Measurements from ENCODE around the gene PKD2L1.
"Not testable (repeated sequence)": the region's sequence is repeated elsewhere in the genome, so short reads cannot be mapped to it uniquely, and the experiment has no call there.

PKD2L1 gene

GRCh38 chr10:100297242-100297641 lies 32.8 kb downstream of the PKD2L1 start:
- no peak for DNase-seq (ENCODE audit: low read depth in 2 of 2)
- TF ChIP-seq CTCF (IDR thresholded peaks at IDR 0.05; ENCODE audit: low read depth, low read length): no peak
- no peak overlapping the region for H3K4me3 ChIP-seq (replicated peaks in 1 of 2; ENCODE audit: low read depth in 2 of 2, low read length in 2 of 2)

- no peak for TF ChIP-seq CTCF (IDR thresholded peaks at IDR 0.05; ENCODE audit: low read depth, low read length)
- H3K4me3 ChIP-seq (replicated peaks in 1 of 2; ENCODE audit: low read depth in 2 of 2, low read length in 2 of 2): no peak overlapping the region
- DNase-seq (ENCODE audit: low read depth in 2 of 2): no peak
Measured at GRCh38 chr10:100293066-100293465, 37.0 kb downstream of the PKD2L1 start.

GRCh38 chr10:100292300-100292699 lies 37.7 kb downstream of the PKD2L1 start:
- DNase-seq (ENCODE audit: low read depth in 2 of 2): peak; percentile 52 to 69
- not testable (repeated sequence) for H3K4me3 ChIP-seq (replicated peaks in 1 of 2; ENCODE audit: low read depth in 2 of 2, low read length in 2 of 2)

- no peak overlapping the region for H3K4me3 ChIP-seq (replicated peaks in 1 of 2; ENCODE audit: low read depth in 2 of 2, low read length in 2 of 2)
- no peak for TF ChIP-seq CTCF (IDR thresholded peaks at IDR 0.05; ENCODE audit: low read depth, low read length)
- peak in 1 of 2 donors; percentile 19 for DNase-seq (ENCODE audit: low read depth in 2 of 2)
Measured at GRCh38 chr10:100291356-100291755, 38.7 kb downstream of the PKD2L1 start.

GRCh38 chr10:100289641-100290040 lies 40.4 kb downstream of the PKD2L1 start:
- TF ChIP-seq CTCF (IDR thresholded peaks at IDR 0.05; ENCODE audit: low read depth, low read length): no peak
- H3K4me3 ChIP-seq (replicated peaks in 1 of 2; ENCODE audit: low read depth in 2 of 2, low read length in 2 of 2): no peak overlapping the region
- DNase-seq (ENCODE audit: low read depth in 2 of 2): no peak

- TF ChIP-seq CTCF (IDR thresholded peaks at IDR 0.05; ENCODE audit: low read depth, low read length): no peak
- DNase-seq (ENCODE audit: low read depth in 2 of 2): no peak
- no peak overlapping the region for H3K4me3 ChIP-seq (replicated peaks in 1 of 2; ENCODE audit: low read depth in 2 of 2, low read length in 2 of 2)
Measured at GRCh38 chr10:100288196-100288595, 41.8 kb downstream of the PKD2L1 start.

- H3K4me3 ChIP-seq (replicated peaks in 1 of 2; ENCODE audit: low read depth in 2 of 2, low read length in 2 of 2): no peak overlapping the region
- no peak for TF ChIP-seq CTCF (IDR thresholded peaks at IDR 0.05; ENCODE audit: low read depth, low read length)
- no peak for DNase-seq (ENCODE audit: low read depth in 2 of 2)
Measured at GRCh38 chr10:100287756-100288155, 42.3 kb downstream of the PKD2L1 start.
